SK-N-SH (cell line): ENCODE data around the gene ZNF219. TPM values are rescaled to one million over a fixed set of nuclear protein-coding genes. Genes with fewer than 3 reads are reported as not detected.

Experiments used
- CTCF ChIA-PET: fragments of 300-600, 350-600 bp; formaldehyde crosslinking; extraction: SDS; loops from one replicate; lab custom pipeline; 2021; lab: Yijun Ruan, JAX
- POLR2A ChIA-PET: fragments of 350-600 bp; sonication (Branson Sonifier 250); formaldehyde crosslinking; extraction: SDS; loops from one replicate; lab custom pipeline; 2020; ENCODE audit warnings: antibody characterized with exemption, inconsistent platforms; lab: Yijun Ruan, JAX
- DNase-seq: peaks from one replicate; pipeline ENCODE4 v3.0.0; 2012
- H2AFZ ChIP-seq: fragments of 200-600 bp; sonication (generic); 2 replicates; pipeline ENCODE4 v1.8.1; 2016; ENCODE audit warnings: antibody characterized with exemption, mild to moderate bottlenecking, low read depth
- H3F3A ChIP-seq: fragments of 200-600 bp; sonication (generic); replicated peaks from 2 replicates; pipeline ENCODE3; 2016; ENCODE audit warnings: antibody characterized with exemption, mild to moderate bottlenecking; ENCODE audit not compliant: insufficient read depth
- H3K27ac ChIP-seq, 2 experiments: fragments of 200-500 bp in 1 of 2; fragments of 200-600 bp in 1 of 2; sonication (Bioruptor generic) in 1 of 2; sonication (generic), shearing (Covaris generic) in 1 of 2; 2 replicates each; pipeline versions ENCODE4 v1.5.1 to v1.6.1; 2014 to 2016; ENCODE audit warnings: low read depth in 2 of 2, inconsistent platforms in 1 of 2, low read length in 1 of 2, mild to moderate bottlenecking in 1 of 2, mixed read lengths in 1 of 2
- H3K27me3 ChIP-seq: fragments of 200-600 bp; sonication (generic), shearing (Covaris generic); 2 replicates; pipeline ENCODE4 v1.6.1; 2016; ENCODE audit warnings: mixed run types; ENCODE audit not compliant: insufficient read depth
- H3K36me3 ChIP-seq, 2 experiments: fragments of 200-500 bp in 1 of 2; fragments of 200-600 bp in 1 of 2; sonication (Bioruptor generic) in 1 of 2; sonication (generic) in 1 of 2; replicated peaks in 1 of 2; 2 replicates each; pipeline versions ENCODE3 to v1.5.1; 2014 to 2016; ENCODE audit warnings: low read length in 1 of 2, mild to moderate bottlenecking in 1 of 2; ENCODE audit not compliant: insufficient read depth in 2 of 2, control insufficient read depth in 1 of 2
- H3K4me1 ChIP-seq, 2 experiments: fragments of 200-500 bp in 1 of 2; fragments of 200-600 bp in 1 of 2; sonication (Bioruptor generic) in 1 of 2; sonication (generic), shearing (Covaris generic) in 1 of 2; 2 replicates each; pipeline versions ENCODE4 v1.5.1 to v1.6.1; 2014 to 2016; ENCODE audit warnings: low read depth in 1 of 2, low read length in 1 of 2, mixed run types in 1 of 2; ENCODE audit not compliant: insufficient read depth in 2 of 2, control insufficient read depth in 1 of 2
- H3K4me2 ChIP-seq: fragments of 200-600 bp; sonication (generic), shearing (Covaris generic); 2 replicates; pipeline ENCODE4 v1.6.1; 2017; ENCODE audit warnings: mixed run types
- H3K4me3 ChIP-seq, 2 experiments: fragments of 200-500 bp in 1 of 2; fragments of 200-600 bp in 1 of 2; sonication (Bioruptor generic) in 1 of 2; sonication (generic), shearing (Covaris generic) in 1 of 2; 2 replicates each; pipeline versions ENCODE4 v1.5.1 to v1.8.1; 2014 to 2016; ENCODE audit warnings: low read depth in 2 of 2, inconsistent platforms in 1 of 2, low read length in 1 of 2, mild to moderate bottlenecking in 1 of 2, mixed read lengths in 1 of 2, moderate library complexity in 1 of 2
- H3K79me2 ChIP-seq: fragments of 200-600 bp; sonication (generic); 2 replicates; pipeline ENCODE4 v1.8.1; 2017; ENCODE audit warnings: mild to moderate bottlenecking; ENCODE audit not compliant: insufficient read depth
- H3K9ac ChIP-seq: fragments of 200-600 bp; sonication (generic); 2 replicates; pipeline ENCODE4 v1.6.1; 2017; ENCODE audit warnings: mixed run types
- H3K9me2 ChIP-seq: fragments of 200-600 bp; sonication (generic); 2 replicates; pipeline ENCODE4 v1.6.1; 2017; ENCODE audit warnings: mixed run types
- H3K9me3 ChIP-seq: fragments of 200-600 bp; sonication (generic); 2 replicates; pipeline ENCODE4 v1.6.1; 2017; ENCODE audit warnings: mixed run types, mild to moderate bottlenecking, moderate library complexity
- H4K20me1 ChIP-seq: fragments of 200-600 bp; sonication (generic); 2 replicates; pipeline ENCODE4 v1.6.1; 2017; ENCODE audit warnings: mild to moderate bottlenecking, mixed run types; ENCODE audit not compliant: insufficient read depth
- EP300 ChIP-seq, 2 experiments: IDR thresholded peaks; 2 replicates each; pipeline versions ENCODE4 v1.4.0 to v1.6.1; 2012; ENCODE audit warnings: borderline replicate concordance in 1 of 2, low read depth in 1 of 2, low read length in 1 of 2
- EZH2phosphoT487 ChIP-seq: fragments of 200-600 bp; sonication (generic); IDR thresholded peaks from 2 replicates; pipeline ENCODE4 v1.6.1; 2017; ENCODE audit warnings: low read depth, mixed run types, mild to moderate bottlenecking, antibody characterized with exemption, moderate library complexity, borderline replicate concordance
- FOSL2 ChIP-seq: IDR thresholded peaks from 2 replicates; pipeline ENCODE4 v1.4.0; 2012; ENCODE audit warnings: low read depth, mild to moderate bottlenecking, moderate library complexity, borderline replicate concordance
- MEF2A ChIP-seq: IDR thresholded peaks from 2 replicates; pipeline ENCODE4 v1.4.0; 2012; ENCODE audit warnings: low read depth, borderline replicate concordance
- MXI1 ChIP-seq: IDR thresholded peaks from 2 replicates; pipeline ENCODE4 v1.6.1; 2012; ENCODE audit warnings: mild to moderate bottlenecking, low read depth, low read length, improper control_type of control experiment
- RCOR1 ChIP-seq: fragments of 150-350 bp; IDR thresholded peaks from 2 replicates; pipeline ENCODE4 v1.6.1; 2017; ENCODE audit warnings: antibody characterized with exemption, low read length
- REST ChIP-seq: IDR thresholded peaks from 2 replicates; pipeline ENCODE4 v1.6.1; 2012; ENCODE audit warnings: mild to moderate bottlenecking, low read depth, low read length, moderate library complexity
- SIN3A ChIP-seq: IDR thresholded peaks from 2 replicates; pipeline ENCODE4 v1.6.1; 2012; ENCODE audit warnings: low read depth, mild to moderate bottlenecking, low read length, moderate library complexity, borderline replicate concordance
- SMC3 ChIP-seq: IDR thresholded peaks from 2 replicates; pipeline ENCODE4 v1.6.1; 2012; ENCODE audit warnings: low read depth, low read length, improper control_type of control experiment
- TAF1 ChIP-seq: IDR thresholded peaks from 2 replicates; pipeline ENCODE4 v1.6.1; 2012; ENCODE audit warnings: low read depth, mild to moderate bottlenecking, low read length, moderate library complexity, borderline replicate concordance
- USF2 ChIP-seq: fragments of 150-350 bp; IDR thresholded peaks from 2 replicates; pipeline ENCODE4 v1.6.1; 2017; ENCODE audit warnings: antibody characterized with exemption, low read length, low read depth, borderline replicate concordance
- WGBS: methylation state at CpG from one replicate; pipeline ENCODE4 v1.1.6; 2017; ENCODE audit warnings: low lambda C conversion rate; 5-methylcytosine and 5-hydroxymethylcytosine counted together
- polyA plus RNA-seq, 3 experiments: library from polyadenylated mRNA; depleted of rRNA; stranded (reverse); fragments of >200 nt; gene quantifications; 2 replicates each; pipeline ENCODE4 v1.2.3, GENCODE V29; 2012

The ZNF219 gene
- polyA plus RNA-seq, 1 of the 3 experiments (the other 2 are of a cell fraction) = 24.1 TPM

GRCh38 chr14:21059842-21060613, 38.4 kb downstream of the ZNF219 start:
- Histone ChIP-seq H3F3A (peaks cover 3% of the 10 kb centered on the region), H3K4me1 (peaks cover 0 to 10% of the 10 kb centered on the region in 2 experiments; a peak in 3 of 4 replicates), H3K27me3 (no peaks in the 10 kb centered on the region), H3K9me2 (no peaks in the 10 kb centered on the region), H4K20me1 (no peaks in the 10 kb centered on the region), H3K4me3 (no peak overlapping the region), H3K9me3 (no peaks in the 10 kb centered on the region), H3K4me2 (no peak overlapping the region), H2AFZ (no peak overlapping the region), H3K36me3 (no peaks in the 10 kb centered on the region), H3K27ac (no peak overlapping the region), H3K79me2 (no peaks in the 10 kb centered on the region), H3K9ac (no peak overlapping the region)
- TF ChIP-seq SMC3 = no peak
- no peak for TF ChIP-seq EP300 (IDR thresholded peaks at IDR 0.05; ENCODE audit: borderline replicate concordance in 1 of 2, low read depth in 1 of 2, low read length in 1 of 2)
- TF ChIP-seq TAF1 = no peak
- no peak for TF ChIP-seq RCOR1
- no peak for TF ChIP-seq USF2
- TF ChIP-seq MEF2A = no peak
- TF ChIP-seq REST = no peak
- TF ChIP-seq MXI1 = no peak
- TF ChIP-seq SIN3A = no peak
- no peak for TF ChIP-seq FOSL2
- no peak for TF ChIP-seq EZH2phosphoT487
- DNase-seq = no peak
- ChIA-PET POLR2A (no interaction called here), CTCF (interaction anchor here (0.7 to 1.5 kb wide), 3 partner anchors 44 to 45 kb away, joined by 3 read pairs; no protein-coding TSS in a partner anchor)
- 70% methylated on average over 8 of the region's 8 CpGs for WGBS
